ENCODE measurements around the gene ZNF629. TPM values are rescaled to one million over a fixed set of nuclear protein-coding genes. Genes with fewer than 3 reads are reported as not detected.

The ZNF629 gene
- total RNA-seq, 1 experiment from 2014 or later: 18.4 TPM

- no peaks in the 10 kb centered on the region for H3K9me2 ChIP-seq (ENCODE audit: insufficient read depth)
- H3K27ac ChIP-seq (ENCODE audit: low read depth, low read length): no peak overlapping the region
- BruUV-seq (replicated peaks): no TSS peak
- H3K4me2 ChIP-seq (ENCODE audit: low read length): no peak overlapping the region
- peaks cover 58 to 68% of the 10 kb centered on the region in 2 experiments for H3K36me3 ChIP-seq (ENCODE audit: control insufficient read depth in 1 of 2, insufficient read depth in 2 of 2, low read length in 2 of 2)
- H3K4me3 ChIP-seq (replicated peaks in 1 of 2; ENCODE audit: low read depth in 1 of 2, low read length in 2 of 2): no peak overlapping the region
- H4K20me1 ChIP-seq (ENCODE audit: insufficient read depth): no peaks in the 10 kb centered on the region
- TF ChIP-seq ATF3 (IDR thresholded peaks at IDR 0.05) (no peak), MAX (IDR thresholded peaks at IDR 0.05) (no peak), ELF1 (IDR thresholded peaks at IDR 0.05; ENCODE audit: borderline replicate concordance, low read depth) (no peak), CBX3 (IDR thresholded peaks at IDR 0.05; ENCODE audit: low read depth) (no peak), RAD21 (IDR thresholded peaks at IDR 0.05; ENCODE audit: low read depth) (no peak), YY1 (IDR thresholded peaks at IDR 0.05; ENCODE audit: extremely low read depth, insufficient replicate concordance, low read depth, low read length) (no peak), POLR2AphosphoS5 (IDR thresholded peaks at IDR 0.05; ENCODE audit: low read depth, low read length) (no peak), ZNF274 (IDR thresholded peaks at IDR 0.05; ENCODE audit: low read depth, low read length) (no peak), CEBPB (IDR thresholded peaks at IDR 0.05; ENCODE audit: low read depth) (no peak), SRF (IDR thresholded peaks at IDR 0.05; ENCODE audit: low read depth) (no peak), FOSL1 (IDR thresholded peaks at IDR 0.05; ENCODE audit: low read depth) (no peak), EZH2phosphoT487 (IDR thresholded peaks at IDR 0.05; ENCODE audit: borderline replicate concordance) (no peak), SP1 (IDR thresholded peaks at IDR 0.05; ENCODE audit: low read depth) (no peak), EZH2 (IDR thresholded peaks at IDR 0.05) (no peak), JUND (IDR thresholded peaks at IDR 0.05) (no peak), ZBTB33 (IDR thresholded peaks at IDR 0.05; ENCODE audit: extremely low read depth, insufficient replicate concordance, low read length) (no peak)
- ChIA-PET CTCF (no interaction called here), POLR2A (no interaction called here), RAD21 (ENCODE audit: low non-redundant PET in 1 of 2, low total read pairs in 2 of 2, uncharacterized antibody in 2 of 2, unreplicated experiment in 2 of 2) (no interaction called here)
- intact Hi-C loops (cut with micrococcal nuclease): no loop called here
- H3K9ac ChIP-seq (ENCODE audit: low read length): no peak overlapping the region
- ATAC-seq (no peak), DNase-seq (ENCODE audit: low read depth, low spot score) (no peak)
- peaks cover 5 to 9% of the 10 kb centered on the region in 2 experiments; a peak in 2 of 4 replicates for H3K4me1 ChIP-seq (ENCODE audit: control insufficient read depth in 1 of 2, insufficient read depth in 2 of 2, low read length in 2 of 2)
- no peaks in the 10 kb centered on the region for H3K9me3 ChIP-seq (ENCODE audit: control insufficient read depth in 1 of 2, insufficient read depth in 1 of 2, low read depth in 1 of 2, low read length in 2 of 2)
- H2AFZ ChIP-seq (ENCODE audit: low read depth, low read length, poor library complexity, severe bottlenecking): no peak overlapping the region
- peaks cover 26% of the 10 kb centered on the region for H3K79me2 ChIP-seq (ENCODE audit: insufficient read depth, low read length)
- H3K27me3 ChIP-seq (ENCODE audit: insufficient read depth, low read length): no peaks in the 10 kb centered on the region
Observed at GRCh38 chr16:30767767-30768465, 19.1 kb downstream of the ZNF629 start.
